Caco-2 (cell line): ENCODE results near the gene RANGAP1. TPM values are rescaled to one million over a fixed set of nuclear protein-coding genes. Genes with fewer than 3 reads are reported as not detected.

Experiments used
- BruUV-seq: library from RNA; stranded (reverse); fragments of 400-500 nt; replicated peaks from 2 replicates; lab custom pipeline; 2021; lab: Mats Ljungman, UMichigan
- CTCF ChIA-PET: fragments of 300-600 bp; sonication (Branson Sonifier 250); formaldehyde crosslinking; loops from one replicate; lab custom pipeline; 2022; ENCODE audit warnings: antibody characterized with exemption; lab: Charles Lee
- POLR2A ChIA-PET: fragments of 300-600 bp; sonication (Branson Sonifier 250); formaldehyde crosslinking; loops from one replicate; lab custom pipeline; 2022; ENCODE audit warnings: antibody characterized with exemption; lab: Charles Lee
- DNase-seq, 2 experiments: peaks; one replicate each; pipeline versions ENCODE4 v3.0.0 to v3.0.0-alpha.2; 2020 to 2022
- H3K27me3 ChIP-seq: replicated peaks from 2 replicates; pipeline ENCODE4 v1.6.0; 2011; ENCODE audit warnings: low read length; ENCODE audit not compliant: control insufficient read depth, insufficient read depth
- H3K36me3 ChIP-seq: 2 replicates; pipeline ENCODE4 v1.5.1; 2011; ENCODE audit warnings: low read length; ENCODE audit not compliant: control insufficient read depth, insufficient read depth
- H3K4me1 ChIP-seq: fragments of 250-450 bp; sonication (Bioruptor Pico); 2 replicates; pipeline ENCODE4 v1.5.1; 2020; ENCODE audit warnings: mild to moderate bottlenecking
- H3K4me3 ChIP-seq: 2 replicates; pipeline ENCODE4 v1.5.1; 2011; ENCODE audit warnings: low read depth, mild to moderate bottlenecking, control low read depth, low read length
- H3K9me3 ChIP-seq: fragments of 250-450 bp; sonication (Bioruptor Pico); 2 replicates; pipeline ENCODE4 v1.5.1; 2020; ENCODE audit warnings: mild to moderate bottlenecking, moderate library complexity
- H3K27ac Mint-ChIP-seq: one replicate; pipeline ENCODE4 v1.8.0; 2022; ENCODE audit warnings: mixed read lengths; ENCODE audit not compliant: unreplicated experiment
- H3K27me3 Mint-ChIP-seq: one replicate; pipeline ENCODE4 v1.8.0; 2022; ENCODE audit warnings: mixed read lengths; ENCODE audit not compliant: insufficient read depth, unreplicated experiment
- H3K36me3 Mint-ChIP-seq: one replicate; pipeline ENCODE4 v1.8.0; 2022; ENCODE audit warnings: mild to moderate bottlenecking, mixed read lengths; ENCODE audit not compliant: insufficient read depth, unreplicated experiment
- H3K4me1 Mint-ChIP-seq: one replicate; pipeline ENCODE4 v1.8.0; 2022; ENCODE audit warnings: low read depth, mixed read lengths; ENCODE audit not compliant: unreplicated experiment
- H3K4me3 Mint-ChIP-seq: one replicate; pipeline ENCODE4 v1.8.0; 2022; ENCODE audit warnings: mild to moderate bottlenecking, moderate library complexity, mixed read lengths; ENCODE audit not compliant: unreplicated experiment
- H3K9me3 Mint-ChIP-seq: one replicate; pipeline ENCODE4 v1.8.0; 2022; ENCODE audit warnings: mixed read lengths; ENCODE audit not compliant: unreplicated experiment
- intact Hi-C: fragments of 100-400 bp; cut with micrococcal nuclease; formaldehyde crosslinking; loops from one replicate; pipeline ENCODE4 v1.10.0; 2022; ENCODE audit not compliant: unreplicated experiment
- total RNA-seq: library from RNA; stranded (reverse); gene quantifications from 2 replicates; pipeline ENCODE4 v1.2.3, GENCODE V29; 2022
- TF ChIP-seq, protein P1 (sequence below), 2 experiments: fragments of 200-600 bp in 1 of 2; IDR thresholded peaks; 1 replicate in 1 of 2; 2 replicates in 1 of 2; pipeline versions ENCODE4 v1.5.1 to v1.8.0; 2011 to 2022; ENCODE audit warnings: antibody characterized with exemption in 1 of 2, control low read depth in 1 of 2, inconsistent platforms in 1 of 2, low read depth in 1 of 2, low read length in 1 of 2, mild to moderate bottlenecking in 1 of 2, moderate library complexity in 1 of 2; ENCODE audit not compliant: insufficient read depth in 1 of 2, severe bottlenecking in 1 of 2, unreplicated experiment in 1 of 2

The RANGAP1 gene
- total RNA-seq, 1 experiment from 2014 or later, result 106 TPM

DNA sequence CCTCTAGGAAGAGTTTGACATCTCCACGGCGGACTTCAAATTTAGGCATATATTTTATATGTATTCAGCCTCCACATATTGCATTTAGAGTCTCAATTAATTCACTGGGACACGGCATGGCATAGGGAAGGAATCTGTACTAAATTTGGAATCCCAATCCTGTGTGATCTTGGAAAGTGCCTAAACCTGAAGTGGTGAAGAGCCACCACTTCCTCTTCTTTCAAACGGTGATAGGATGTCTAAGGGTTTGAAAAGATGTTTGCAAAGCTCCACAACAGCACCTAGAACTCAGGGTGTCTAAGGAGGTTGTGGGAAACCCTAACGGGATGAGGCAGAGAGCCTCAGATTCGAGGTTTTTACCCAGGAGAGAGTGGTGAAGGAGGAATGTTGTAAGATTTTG is 81.9 kb downstream of the RANGAP1 start:
- no peaks in the 10 kb centered on the region for H3K36me3 ChIP-seq
- intact Hi-C loops, result no loop called here
- no peak for DNase-seq
- CTCF ChIA-PET, result no interaction called here
- H3K9me3 Mint-ChIP-seq, result no peaks in the 10 kb centered on the region
- H3K9me3 ChIP-seq, result no peaks in the 10 kb centered on the region
- peak overlapping the region; percentile 99 for H3K27ac Mint-ChIP-seq
- H3K4me1 Mint-ChIP-seq, result peaks cover 5% of the 10 kb centered on the region
- no peaks in the 10 kb centered on the region; the same call in 1 of the 2 replicates for H3K4me1 ChIP-seq
- H3K4me3 Mint-ChIP-seq, result peak overlapping the region; percentile 28
- peaks cover 3% of the 10 kb centered on the region for H3K27me3 Mint-ChIP-seq
- H3K27me3 ChIP-seq, result no peaks in the 10 kb centered on the region
- H3K4me3 ChIP-seq, result no peak overlapping the region
- peaks cover 19% of the 10 kb centered on the region for H3K36me3 Mint-ChIP-seq
- POLR2A ChIA-PET, result no interaction called here
- no TSS peak for BruUV-seq
- TF ChIP-seq, protein P1, sequence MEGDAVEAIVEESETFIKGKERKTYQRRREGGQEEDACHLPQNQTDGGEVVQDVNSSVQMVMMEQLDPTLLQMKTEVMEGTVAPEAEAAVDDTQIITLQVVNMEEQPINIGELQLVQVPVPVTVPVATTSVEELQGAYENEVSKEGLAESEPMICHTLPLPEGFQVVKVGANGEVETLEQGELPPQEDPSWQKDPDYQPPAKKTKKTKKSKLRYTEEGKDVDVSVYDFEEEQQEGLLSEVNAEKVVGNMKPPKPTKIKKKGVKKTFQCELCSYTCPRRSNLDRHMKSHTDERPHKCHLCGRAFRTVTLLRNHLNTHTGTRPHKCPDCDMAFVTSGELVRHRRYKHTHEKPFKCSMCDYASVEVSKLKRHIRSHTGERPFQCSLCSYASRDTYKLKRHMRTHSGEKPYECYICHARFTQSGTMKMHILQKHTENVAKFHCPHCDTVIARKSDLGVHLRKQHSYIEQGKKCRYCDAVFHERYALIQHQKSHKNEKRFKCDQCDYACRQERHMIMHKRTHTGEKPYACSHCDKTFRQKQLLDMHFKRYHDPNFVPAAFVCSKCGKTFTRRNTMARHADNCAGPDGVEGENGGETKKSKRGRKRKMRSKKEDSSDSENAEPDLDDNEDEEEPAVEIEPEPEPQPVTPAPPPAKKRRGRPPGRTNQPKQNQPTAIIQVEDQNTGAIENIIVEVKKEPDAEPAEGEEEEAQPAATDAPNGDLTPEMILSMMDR (IDR thresholded peaks at IDR 0.05; ENCODE audit: insufficient read depth in 1 of 2, low read depth in 1 of 2, low read length in 1 of 2, severe bottlenecking in 1 of 2, unreplicated experiment in 1 of 2), result no peak

DNA sequence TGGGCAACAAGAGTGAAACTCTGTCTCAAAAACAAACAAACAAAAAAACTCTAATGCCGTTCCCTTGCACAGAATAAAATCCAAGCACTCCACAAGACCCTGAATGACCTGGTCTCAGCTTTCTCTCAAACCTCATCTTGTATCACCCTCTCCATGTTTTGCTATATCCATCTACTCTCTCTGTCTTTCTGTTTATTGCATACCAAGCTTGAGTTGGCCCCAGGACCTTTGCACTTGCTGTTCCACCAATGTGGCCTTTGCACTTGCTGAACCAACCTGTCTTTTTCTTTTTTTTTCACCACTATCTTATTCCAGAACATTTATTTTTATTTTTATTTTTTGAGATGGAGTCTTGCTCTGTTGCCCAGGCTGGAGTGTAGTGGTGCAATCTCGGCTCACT is 82.9 kb downstream of the RANGAP1 start:
- BruUV-seq, result no TSS peak
- H3K27ac Mint-ChIP-seq, result no peak overlapping the region
- H3K4me3 ChIP-seq, result no peak overlapping the region
- H3K9me3 Mint-ChIP-seq, result no peaks in the 10 kb centered on the region
- H3K9me3 ChIP-seq, result no peaks in the 10 kb centered on the region
- no peaks in the 10 kb centered on the region for H3K36me3 ChIP-seq
- H3K4me1 Mint-ChIP-seq, result peaks cover 10% of the 10 kb centered on the region
- DNase-seq, result no peak
- ChIA-PET CTCF (no interaction called here), POLR2A (no interaction called here)
- TF ChIP-seq, protein P1 (IDR thresholded peaks at IDR 0.05; ENCODE audit: insufficient read depth in 1 of 2, low read depth in 1 of 2, low read length in 1 of 2, severe bottlenecking in 1 of 2, unreplicated experiment in 1 of 2), result no peak
- H3K4me1 ChIP-seq, result peaks cover 3% of the 10 kb centered on the region; the same call in 1 of the 2 replicates
- H3K27me3 ChIP-seq, result no peaks in the 10 kb centered on the region
- H3K4me3 Mint-ChIP-seq, result no peak overlapping the region
- H3K36me3 Mint-ChIP-seq, result peaks cover 19% of the 10 kb centered on the region
- intact Hi-C loops, result no loop called here
- peaks cover 6% of the 10 kb centered on the region for H3K27me3 Mint-ChIP-seq

DNA sequence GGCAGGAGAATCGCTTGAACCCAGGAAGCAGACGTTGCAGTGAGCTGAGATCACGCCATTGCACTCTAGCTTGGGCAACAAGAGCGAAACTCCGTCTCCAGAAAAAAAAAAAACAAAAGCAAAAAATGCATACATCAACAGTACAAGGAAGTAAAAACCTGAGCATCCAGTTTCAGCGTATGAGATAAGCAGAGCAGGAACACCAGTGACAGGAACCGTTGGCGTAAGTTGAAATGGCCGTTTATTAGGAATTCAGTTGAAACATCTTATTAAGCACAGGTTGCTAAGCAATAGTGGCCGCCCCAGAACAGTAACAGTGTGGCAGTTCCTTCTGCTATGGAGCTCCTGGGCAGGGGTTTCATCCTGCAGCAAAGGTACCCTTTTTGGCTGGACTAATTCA is 84.8 kb downstream of the RANGAP1 start:
- TF ChIP-seq, protein P1 (IDR thresholded peaks at IDR 0.05; ENCODE audit: insufficient read depth in 1 of 2, low read depth in 1 of 2, low read length in 1 of 2, severe bottlenecking in 1 of 2, unreplicated experiment in 1 of 2), result no peak
- Histone ChIP-seq H3K27me3 (no peaks in the 10 kb centered on the region), H3K4me1 (peaks cover 7% of the 10 kb centered on the region; the same call in 1 of the 2 replicates), H3K4me3 (no peak overlapping the region), H3K36me3 (no peaks in the 10 kb centered on the region; the same call in 1 of the 2 replicates), H3K9me3 (no peaks in the 10 kb centered on the region)
- Mint-ChIP-seq H3K27me3 (peaks cover 6% of the 10 kb centered on the region), H3K27ac (no peak overlapping the region), H3K9me3 (no peaks in the 10 kb centered on the region), H3K36me3 (peaks cover 18% of the 10 kb centered on the region), H3K4me1 (peaks cover 15% of the 10 kb centered on the region), H3K4me3 (no peak overlapping the region)
- BruUV-seq, result no TSS peak
- ChIA-PET CTCF (no interaction called here), POLR2A (interaction anchor here (0.6 kb wide), 1 partner anchor 75 kb away, joined by 5 read pairs; no protein-coding TSS in a partner anchor)
- peak in 1 of 2 experiments; percentile 20 for DNase-seq
- intact Hi-C loops, result no loop called here
